Gastroesophageal sphincter (tissue), 4 donors: ENCODE results near the gene CAMKMT. TPM values are rescaled to one million over a fixed set of nuclear protein-coding genes. Genes with fewer than 3 reads are reported as not detected.

Experiments used
- ATAC-seq: fragments of 150-250 bp; one replicate; pipeline ENCODE4 v1.9.1; 2016; ENCODE audit warnings: mild to moderate bottlenecking, moderate library complexity
- H3K27ac ChIP-seq, 4 donors: fragments of 200-600 bp; sonication (generic) in 3 of 4; 1 replicate in 3 of 4; 2 replicates in 1 of 4; pipeline ENCODE4 v1.5.1; 2016 to 2019
- H3K27me3 ChIP-seq: fragments of 200-600 bp; sonication (generic); one replicate; pipeline ENCODE4 v1.5.1; 2019
- H3K36me3 ChIP-seq, 2 donors: fragments of 200-600 bp; sonication (generic); one replicate each; pipeline ENCODE4 v1.5.1; 2019; ENCODE audit warnings: control low read depth in 1 of 2
- H3K4me1 ChIP-seq, 3 donors: fragments of 200-600 bp; sonication (generic); 1 replicate in 2 of 3; 2 replicates in 1 of 3; pipeline ENCODE4 v1.5.1; 2016 to 2019; ENCODE audit warnings: control low read depth in 2 of 3
- H3K4me3 ChIP-seq, 2 donors: fragments of 200-600 bp; sonication (generic); one replicate each; pipeline ENCODE4 v1.5.1; 2019; ENCODE audit warnings: mild to moderate bottlenecking in 1 of 2, moderate library complexity in 1 of 2
- H3K9me3 ChIP-seq, 3 donors: fragments of 200-600 bp; sonication (generic); one replicate each; pipeline ENCODE4 v1.5.1; 2017 to 2019; ENCODE audit warnings: control low read depth in 2 of 3
- CTCF ChIP-seq, 4 experiments: fragments of 200-600 bp in 2 of 4; fragments of 450-650 bp in 2 of 4; sonication (generic) in 1 of 4; IDR thresholded peaks; one replicate each; pipeline ENCODE4 v1.5.1; 2017 to 2019; ENCODE audit warnings: antibody characterized with exemption in 4 of 4, mild to moderate bottlenecking in 2 of 4, moderate library complexity in 2 of 4
- EP300 ChIP-seq: sonication (generic); formaldehyde crosslinking; IDR thresholded peaks from one replicate; pipeline ENCODE4 v1.6.1; 2017; ENCODE audit warnings: antibody characterized with exemption, mild to moderate bottlenecking
- POLR2A ChIP-seq, 2 donors: fragments of 450-650 bp; IDR thresholded peaks; one replicate each; pipeline ENCODE4 v1.6.1; 2017; ENCODE audit warnings: antibody characterized with exemption in 2 of 2, mild to moderate bottlenecking in 2 of 2, moderate library complexity in 1 of 2
- POLR2AphosphoS5 ChIP-seq: sonication (generic); formaldehyde crosslinking; IDR thresholded peaks from one replicate; pipeline ENCODE4 v1.6.1; 2017; ENCODE audit warnings: antibody characterized with exemption
- WGBS, 2 donors: methylation state at CpG; one replicate each; pipeline ENCODE4 v1.1.5; 2018; ENCODE audit warnings: low coverage in 1 of 2; 5-methylcytosine and 5-hydroxymethylcytosine counted together
- total RNA-seq, 4 donors: library from RNA; depleted of rRNA; stranded (reverse); fragments of >200 nt; gene quantifications; one replicate each; pipeline ENCODE4 v1.1.0, GENCODE V29; 2016

Gene CAMKMT
- total RNA-seq, 4 donors from 2014 or later = 4.2 to 19.5 (median 11.0) TPM

GRCh38 chr2:44519026-44519425 lies 157.3 kb downstream of the CAMKMT start:
- Histone ChIP-seq H3K27me3 (no peaks in the 10 kb centered on the region), H3K4me1 (no peaks in the 10 kb centered on the region), H3K36me3 (no peaks in the 10 kb centered on the region), H3K9me3 (peaks cover 0 to 29% (median 0%) of the 10 kb centered on the region in 3 donors), H3K27ac (no peak overlapping the region), H3K4me3 (no peak overlapping the region)
- WGBS, 2 donors = 83 to 89% methylated on average over 1 of the region's 1 CpG
- TF ChIP-seq POLR2AphosphoS5 = no peak
- no peak for TF ChIP-seq CTCF (IDR thresholded peaks at IDR 0.05)
- TF ChIP-seq EP300 = no peak
- no peak for TF ChIP-seq POLR2A (IDR thresholded peaks at IDR 0.05)
- no peak for ATAC-seq

GRCh38 chr2:44522846-44523245 lies 161.1 kb downstream of the CAMKMT start:
- Histone ChIP-seq H3K27me3 (no peaks in the 10 kb centered on the region), H3K4me3 (no peak overlapping the region), H3K36me3 (no peaks in the 10 kb centered on the region), H3K9me3 (peaks cover 0 to 29% (median 0%) of the 10 kb centered on the region in 3 donors), H3K4me1 (no peaks in the 10 kb centered on the region), H3K27ac (no peak overlapping the region)
- TF ChIP-seq EP300 = no peak
- TF ChIP-seq POLR2A (IDR thresholded peaks at IDR 0.05) = no peak
- no peak for TF ChIP-seq POLR2AphosphoS5
- TF ChIP-seq CTCF (IDR thresholded peaks at IDR 0.05) = no peak
- no peak for ATAC-seq

- H3K4me1 ChIP-seq = no peaks in the 10 kb centered on the region
- no peak for ATAC-seq
Observed at GRCh38 chr2:44524347-44524926, 162.7 kb downstream of the CAMKMT start.

GRCh38 chr2:44526352-44526751 lies 164.6 kb downstream of the CAMKMT start:
- Histone ChIP-seq H3K27me3 (no peaks in the 10 kb centered on the region), H3K36me3 (no peaks in the 10 kb centered on the region), H3K4me1 (no peaks in the 10 kb centered on the region), H3K27ac (no peak overlapping the region), H3K4me3 (no peak overlapping the region), H3K9me3 (peaks cover 0 to 16% (median 0%) of the 10 kb centered on the region in 3 donors)
- ATAC-seq = no peak
- TF ChIP-seq EP300 (no peak), POLR2AphosphoS5 (no peak), CTCF (IDR thresholded peaks at IDR 0.05) (no peak), POLR2A (IDR thresholded peaks at IDR 0.05) (no peak)
- WGBS, 2 donors = 90 to 93% methylated on average over 2 to 4 of the region's 4 CpGs

More at GRCh38 chr2:44524347-44524926, 162.7 kb downstream of the CAMKMT start:
- no peak for TF ChIP-seq POLR2A (IDR thresholded peaks at IDR 0.05)
- TF ChIP-seq CTCF (IDR thresholded peaks at IDR 0.05) = no peak
- TF ChIP-seq EP300 = no peak
- no peak for TF ChIP-seq POLR2AphosphoS5
- no peaks in the 10 kb centered on the region for H3K27me3 ChIP-seq
- H3K27ac ChIP-seq = no peak overlapping the region
- 80 to 92% methylated on average over 1 of the region's 1 CpG for WGBS, 2 donors
- no peaks in the 10 kb centered on the region for H3K36me3 ChIP-seq
- peaks cover 0 to 29% (median 0%) of the 10 kb centered on the region in 3 donors for H3K9me3 ChIP-seq
- no peak overlapping the region for H3K4me3 ChIP-seq

GRCh38 chr2:44528595-44528994 lies 166.8 kb downstream of the CAMKMT start:
- WGBS, 2 donors = 80 to 94% methylated on average over 1 of the region's 1 CpG
- Histone ChIP-seq H3K9me3 (no peaks in the 10 kb centered on the region), H3K27ac (no peak overlapping the region), H3K4me3 (no peak overlapping the region), H3K36me3 (peaks cover 0 to 3% of the 10 kb centered on the region in 2 donors), H3K4me1 (no peaks in the 10 kb centered on the region), H3K27me3 (no peaks in the 10 kb centered on the region)
- TF ChIP-seq POLR2AphosphoS5 = no peak
- no peak for TF ChIP-seq EP300
- TF ChIP-seq CTCF (IDR thresholded peaks at IDR 0.05) = no peak
- TF ChIP-seq POLR2A (IDR thresholded peaks at IDR 0.05) = no peak
- no peak for ATAC-seq
